Measurements from ENCODE around the gene RUNX3. TPM values are rescaled to one million over a fixed set of nuclear protein-coding genes. Genes with fewer than 3 reads are reported as not detected.
A peak's percentile ranks its signal among the peaks of the same experiment; 100 is the strongest.

The RUNX3 gene
- total and polyA plus RNA-seq, 4 experiments from 2014 or later: 12.5 to 112 (median 78.0) TPM

- Histone ChIP-seq H3K9me3 (ENCODE audit: control insufficient read depth in 1 of 2, low read length in 2 of 2) (no peaks in the 10 kb centered on the region), H3K27me3 (ENCODE audit: insufficient read depth, low read length) (no peaks in the 10 kb centered on the region), H3K27ac (ENCODE audit: low read depth, low read length) (no peak overlapping the region), H3K4me1 (ENCODE audit: insufficient read depth, low read length) (peaks cover 11% of the 10 kb centered on the region), H3K36me3 (ENCODE audit: insufficient read depth, low read length) (no peaks in the 10 kb centered on the region), H3K4me3 (ENCODE audit: low read length in 2 of 2) (no peak overlapping the region)
- no peak for DNase-seq
- ChIA-PET POLR2A (ENCODE audit: partially characterized antibody) (no interaction called here), CTCF (ENCODE audit: partially characterized antibody) (interaction anchor here (1.2 to 8.2 kb wide), 3 partner anchors 10 to 75 kb away, joined by 3 to 133 read pairs (median 4); partner anchors contain the start of gene RUNX3)
- Mint-ChIP-seq H3K4me3 (no peak overlapping the region), H3K27ac (peak overlapping the region in 1 of 7 donors; percentile 72), H3K9me3 (no peaks in the 10 kb centered on the region), H3K4me1 (peaks cover 3 to 21% (median 7%) of the 10 kb centered on the region in 4 donors), H3K36me3 (no peaks in the 10 kb centered on the region), H3K27me3 (no peaks in the 10 kb centered on the region)
- intact Hi-C loops (cut with micrococcal nuclease): no loop called here
Observed at GRCh38 chr1:24853649-24854048, 76.4 kb downstream of the RUNX3 start.

- H3K27ac Mint-ChIP-seq: peak overlapping the region in 1 of 7 donors; percentile 59
- peak overlapping the region in 1 of 8 donors; percentile 25 for H3K4me3 Mint-ChIP-seq
- intact Hi-C loops (cut with micrococcal nuclease): no loop called here
Observed at GRCh38 chr1:24850328-24850920, 79.7 kb downstream of the RUNX3 start.

GRCh38 chr1:24849672-24850295 is 80.3 kb downstream of the RUNX3 start:
- H3K27me3 Mint-ChIP-seq: no peaks in the 10 kb centered on the region
- Histone ChIP-seq H3K36me3 (ENCODE audit: insufficient read depth, low read length) (no peaks in the 10 kb centered on the region), H3K27me3 (ENCODE audit: insufficient read depth, low read length) (no peaks in the 10 kb centered on the region), H3K27ac (ENCODE audit: low read depth, low read length) (no peak overlapping the region), H3K4me1 (ENCODE audit: insufficient read depth, low read length) (peaks cover 15% of the 10 kb centered on the region), H3K9me3 (ENCODE audit: control insufficient read depth in 1 of 2, low read length in 2 of 2) (no peaks in the 10 kb centered on the region), H3K4me3 (ENCODE audit: low read length in 2 of 2) (no peak overlapping the region)
- H3K9me3 Mint-ChIP-seq: no peaks in the 10 kb centered on the region
- ChIA-PET CTCF (ENCODE audit: partially characterized antibody) (interaction anchor here (0.6 to 8.2 kb wide), 10 partner anchors 13 to 261 kb away, joined by 3 to 133 read pairs (median 3); partner anchors contain the start of gene RUNX3), POLR2A (ENCODE audit: partially characterized antibody) (interaction anchor here (1.6 to 3.7 kb wide), 4 partner anchors 61 to 188 kb away, joined by 4 to 32 read pairs (median 26); partner anchors contain the start of gene RUNX3)
- H3K27ac Mint-ChIP-seq: peak overlapping the region in 4 of 7 donors; percentile 47 to 83 (median 53)
- intact Hi-C loops (cut with micrococcal nuclease): no loop called here
- H3K4me3 Mint-ChIP-seq: peak overlapping the region in 4 of 8 donors; percentile 32 to 74 (median 58)
- DNase-seq: no peak
- peaks cover 7 to 22% (median 12%) of the 10 kb centered on the region in 4 donors for H3K4me1 Mint-ChIP-seq
- H3K36me3 Mint-ChIP-seq: no peaks in the 10 kb centered on the region

More at GRCh38 chr1:24850328-24850920, 79.7 kb downstream of the RUNX3 start:
- DNase-seq: no peak
- H3K27ac ChIP-seq (ENCODE audit: low read depth, low read length): no peak overlapping the region
- no peak overlapping the region for H3K4me3 ChIP-seq (ENCODE audit: low read length in 2 of 2)
- H3K27me3 ChIP-seq (ENCODE audit: insufficient read depth, low read length): no peaks in the 10 kb centered on the region
- Mint-ChIP-seq H3K4me1 (peaks cover 7 to 22% (median 12%) of the 10 kb centered on the region in 4 donors), H3K36me3 (no peaks in the 10 kb centered on the region), H3K27me3 (no peaks in the 10 kb centered on the region), H3K9me3 (no peaks in the 10 kb centered on the region)
- no peaks in the 10 kb centered on the region for H3K36me3 ChIP-seq (ENCODE audit: insufficient read depth, low read length)
- peaks cover 15% of the 10 kb centered on the region for H3K4me1 ChIP-seq (ENCODE audit: insufficient read depth, low read length)
- POLR2A ChIA-PET (ENCODE audit: partially characterized antibody): interaction anchor here (1.6 to 3.7 kb wide), 3 partner anchors 61 to 80 kb away, joined by 4 to 32 read pairs (median 26); partner anchors contain the start of gene RUNX3
- H3K9me3 ChIP-seq (ENCODE audit: control insufficient read depth in 1 of 2, low read length in 2 of 2): no peaks in the 10 kb centered on the region
- CTCF ChIA-PET (ENCODE audit: partially characterized antibody): interaction anchor here (0.6 to 8.2 kb wide), 8 partner anchors 12 to 261 kb away, joined by 3 to 133 read pairs (median 4); partner anchors contain the start of gene RUNX3

Small RNAs within 50 kb of the gene (microRNA-seq; reads per million reads assigned to microRNA genes)
- 4.3 reads per million, percentile 22 among the genes with 10 or more reads in this experiment for gene MIR6731 (ENCODE audit: borderline microRNAs expressed, borderline number of aligned reads, borderline replicate concordance)

Other genes with a start within 250 kb of the RUNX3 start
- 1 to 10 TPM; 3.0 to 3.8 TPM for gene CLIC4, start 184.8 kb downstream of the RUNX3 start, total RNA-seq
- 1 to 10 TPM in 1 of 2 donors, under 1 TPM in 1; 0.62 to 1.9 TPM for gene CLIC4, start 184.8 kb downstream of the RUNX3 start, polyA plus RNA-seq

Measured in CD4-positive, alpha-beta memory T cell (primary cell).